Stomach (tissue), 9 donors: Measurements from ENCODE around the gene TGM4. TPM values are rescaled to one million over a fixed set of nuclear protein-coding genes. Genes with fewer than 3 reads are reported as not detected.

Experiments
- DNase-seq, 2 donors: peaks; one replicate each; pipeline versions ENCODE4 v3.0.0 to v3.0.0-alpha.2; 2013 to 2019
- H3K27ac ChIP-seq, 5 donors: fragments of 200-600 bp in 4 of 5; sonication (generic) in 4 of 5; one replicate each; pipeline ENCODE4 v1.5.1; 2013 to 2019; ENCODE audit warnings: mild to moderate bottlenecking in 1 of 5, moderate library complexity in 1 of 5
- H3K27me3 ChIP-seq, 3 donors: fragments of 200-600 bp; sonication (generic); one replicate each; pipeline ENCODE4 v1.5.1; 2017 to 2019; ENCODE audit warnings: mixed run types in 1 of 3
- H3K36me3 ChIP-seq, 4 donors: fragments of 200-600 bp; sonication (generic); 1 replicate in 3 of 4; 2 replicates in 1 of 4; pipeline ENCODE4 v1.5.1; 2016 to 2019
- H3K4me1 ChIP-seq, 4 donors: fragments of 200-600 bp; sonication (generic); one replicate each; pipeline ENCODE4 v1.5.1; 2016 to 2019
- H3K4me3 ChIP-seq, 4 donors: fragments of 200-600 bp; sonication (generic) in 3 of 4; one replicate each; pipeline ENCODE4 v1.5.1; 2016 to 2019; ENCODE audit warnings: mild to moderate bottlenecking in 1 of 4
- H3K9me3 ChIP-seq, 4 donors: fragments of 200-600 bp; sonication (generic); one replicate each; pipeline ENCODE4 v1.5.1; 2016 to 2019
- CTCF ChIP-seq, 7 experiments: fragments of 450-650 bp in 4 of 7; fragments of 200-600 bp in 3 of 7; sonication (generic) in 3 of 7; IDR thresholded peaks; one replicate each; pipeline ENCODE4 v1.5.1; 2016 to 2019; ENCODE audit warnings: antibody characterized with exemption in 7 of 7, control low read depth in 2 of 7, mild to moderate bottlenecking in 1 of 7
- EP300 ChIP-seq: sonication (generic); formaldehyde crosslinking; IDR thresholded peaks from one replicate; pipeline ENCODE4 v1.6.1; 2017; ENCODE audit warnings: antibody characterized with exemption
- POLR2A ChIP-seq, 4 donors: fragments of 450-650 bp; IDR thresholded peaks; one replicate each; pipeline ENCODE4 v1.6.1; 2016; ENCODE audit warnings: antibody characterized with exemption in 4 of 4, control low read depth in 2 of 4, mild to moderate bottlenecking in 1 of 4, moderate library complexity in 1 of 4
- POLR2AphosphoS5 ChIP-seq, 3 donors: sonication (generic); formaldehyde crosslinking; IDR thresholded peaks; one replicate each; pipeline ENCODE4 v1.6.1; 2016; ENCODE audit warnings: antibody characterized with exemption in 3 of 3
- WGBS, 5 donors: extraction: QIAGEN DNeasy Blood & Tissue Kit in 3 of 5; methylation state at CpG; one replicate each; pipeline versions ENCODE4 v1.1.5 to v1.1.7; 2013 to 2018; 5-methylcytosine and 5-hydroxymethylcytosine counted together
- intact Hi-C: fragments of 100-400 bp; cut with DNase I; formaldehyde crosslinking; loops from one replicate; pipeline ENCODE4 v1.15.1; 2023; ENCODE audit warnings: low total_unique reads
- polyA plus RNA-seq, 3 donors: library from polyadenylated mRNA; stranded (reverse); fragments of 200-250 nt; gene quantifications; one replicate each; pipeline ENCODE4 v1.2.3, GENCODE V29; 2013
- total RNA-seq, 5 donors: library from RNA; depleted of rRNA; stranded (reverse); fragments of >200 nt; gene quantifications; one replicate each; pipeline versions ENCODE4 v1.1.0 to v1.2.3, GENCODE V29; 2014 to 2016
- donor health status: healthy with polysubstance abuse.
- donor health status: Bipolar disorder and iron deficiency.
- donor health status: healthy.

The TGM4 gene
- total and polyA plus RNA-seq, 8 donors, result not detected

- TF ChIP-seq POLR2A (IDR thresholded peaks at IDR 0.05), result no peak
- TF ChIP-seq CTCF (IDR thresholded peaks at IDR 0.05), result no peak
- WGBS, 5 donors, result 79 to 93% (median 90%) methylated on average over 5 of the region's 5 CpGs
- Histone ChIP-seq H3K9me3 (no peaks in the 10 kb centered on the region), H3K27ac (peak overlapping the region in 2 of 5 donors; percentile 59 to 75), H3K27me3 (no peaks in the 10 kb centered on the region), H3K4me3 (no peak overlapping the region), H3K4me1 (peaks cover 5 to 30% (median 7%) of the 10 kb centered on the region in 4 donors), H3K36me3 (peaks cover 10 to 53% (median 43%) of the 10 kb centered on the region in 4 donors)
- intact Hi-C loops, result no loop called here
- DNase-seq, result no peak
Measured at GRCh38 chr3:44954304-44954703, 79.9 kb downstream of the TGM4 start.

GRCh38 chr3:44954962-44955361, 80.6 kb downstream of the TGM4 start:
- H3K27ac ChIP-seq, result peak overlapping the region in 3 of 5 donors; percentile 24 to 75 (median 59)
- 30 to 42% (median 39%) methylated on average over 3 of the region's 3 CpGs for WGBS, 5 donors

GRCh38 chr3:44955917-44956316, 81.5 kb downstream of the TGM4 start:
- Histone ChIP-seq H3K27ac (no peak overlapping the region), H3K36me3 (peaks cover 10 to 47% (median 44%) of the 10 kb centered on the region in 4 donors), H3K4me3 (no peak overlapping the region), H3K27me3 (no peaks in the 10 kb centered on the region), H3K4me1 (peaks cover 5 to 39% (median 7%) of the 10 kb centered on the region in 4 donors), H3K9me3 (no peaks in the 10 kb centered on the region)
- DNase-seq, result no peak
- 82 to 100% (median 93%) methylated on average over 1 of the region's 1 CpG for WGBS, 5 donors
- TF ChIP-seq POLR2AphosphoS5 (IDR thresholded peaks at IDR 0.05) (no peak), CTCF (IDR thresholded peaks at IDR 0.05) (no peak), POLR2A (IDR thresholded peaks at IDR 0.05) (no peak), EP300 (no peak)
- intact Hi-C loops, result no loop called here

More at GRCh38 chr3:44954962-44955361, 80.6 kb downstream of the TGM4 start:
- intact Hi-C loops, result no loop called here
- no peak for TF ChIP-seq POLR2AphosphoS5 (IDR thresholded peaks at IDR 0.05)
- Histone ChIP-seq H3K9me3 (no peaks in the 10 kb centered on the region), H3K27me3 (no peaks in the 10 kb centered on the region), H3K4me3 (no peak overlapping the region), H3K4me1 (peaks cover 5 to 30% (median 7%) of the 10 kb centered on the region in 4 donors), H3K36me3 (peaks cover 10 to 47% (median 44%) of the 10 kb centered on the region in 4 donors)
- DNase-seq, result peak in 1 of 2 donors; percentile 27

GRCh38 chr3:44957986-44958385, 83.6 kb downstream of the TGM4 start:
- TF ChIP-seq CTCF (IDR thresholded peaks at IDR 0.05) (no peak), POLR2AphosphoS5 (IDR thresholded peaks at IDR 0.05) (no peak), EP300 (no peak), POLR2A (IDR thresholded peaks at IDR 0.05) (no peak)
- no peaks in the 10 kb centered on the region for H3K9me3 ChIP-seq
- H3K27me3 ChIP-seq, result no peaks in the 10 kb centered on the region
- DNase-seq, result no peak
- peaks cover 10 to 45% (median 41%) of the 10 kb centered on the region in 4 donors for H3K36me3 ChIP-seq
- H3K4me1 ChIP-seq, result peaks cover 5 to 57% (median 10%) of the 10 kb centered on the region in 4 donors
- no peak overlapping the region for H3K4me3 ChIP-seq
- intact Hi-C loops, result no loop called here
- WGBS, 5 donors, result 96 to 97% (median 96%) methylated on average over 4 of the region's 4 CpGs
- no peak overlapping the region for H3K27ac ChIP-seq

- no peaks in the 10 kb centered on the region for H3K9me3 ChIP-seq
- TF ChIP-seq POLR2AphosphoS5 (IDR thresholded peaks at IDR 0.05), result no peak
- no peak for TF ChIP-seq POLR2A (IDR thresholded peaks at IDR 0.05)
- no peak for TF ChIP-seq CTCF (IDR thresholded peaks at IDR 0.05)
- TF ChIP-seq EP300, result no peak
- intact Hi-C loops, result no loop called here
- H3K4me1 ChIP-seq, result peaks cover 5 to 60% (median 11%) of the 10 kb centered on the region in 4 donors
- no peak overlapping the region for H3K4me3 ChIP-seq
- H3K36me3 ChIP-seq, result peaks cover 10 to 44% (median 40%) of the 10 kb centered on the region in 4 donors
- no peak overlapping the region for H3K27ac ChIP-seq
- WGBS, 5 donors, result 77 to 90% (median 88%) methylated on average over 7 of the region's 7 CpGs
- no peaks in the 10 kb centered on the region for H3K27me3 ChIP-seq
- DNase-seq, result no peak
Measured at GRCh38 chr3:44958386-44958785, 84.0 kb downstream of the TGM4 start.
